Forelimb muscle (tissue), 1 donor: Measurements from ENCODE around the gene LRCH3. TPM values are rescaled to one million over a fixed set of nuclear protein-coding genes. Genes with fewer than 3 reads are reported as not detected.

Experiments
- DNase-seq: peaks from one replicate; pipeline ENCODE4 v3.0.0-alpha.2; 2013; ENCODE audit warnings: low read depth
- polyA plus RNA-seq: library from polyadenylated mRNA; unstranded; fragments of 120-200 nt; gene quantifications from one replicate; pipeline ENCODE4 v1.2.1, GENCODE V29; 2013; ENCODE audit not compliant: insufficient read length

LRCH3 gene
- polyA plus RNA-seq, 1 donor, result 28.4 TPM

- no peak for DNase-seq
Measured at GRCh38 chr3:197791892-197792647, 1.0 kb downstream of the LRCH3 start.

- no peak for DNase-seq
Measured at GRCh38 chr3:197793247-197793646, 2.2 kb downstream of the LRCH3 start.

- DNase-seq, result no peak
Measured at GRCh38 chr3:197794115-197794514, 3.1 kb downstream of the LRCH3 start.

- DNase-seq, result no peak
Measured at GRCh38 chr3:197795200-197795599, 4.1 kb downstream of the LRCH3 start.

DNA sequence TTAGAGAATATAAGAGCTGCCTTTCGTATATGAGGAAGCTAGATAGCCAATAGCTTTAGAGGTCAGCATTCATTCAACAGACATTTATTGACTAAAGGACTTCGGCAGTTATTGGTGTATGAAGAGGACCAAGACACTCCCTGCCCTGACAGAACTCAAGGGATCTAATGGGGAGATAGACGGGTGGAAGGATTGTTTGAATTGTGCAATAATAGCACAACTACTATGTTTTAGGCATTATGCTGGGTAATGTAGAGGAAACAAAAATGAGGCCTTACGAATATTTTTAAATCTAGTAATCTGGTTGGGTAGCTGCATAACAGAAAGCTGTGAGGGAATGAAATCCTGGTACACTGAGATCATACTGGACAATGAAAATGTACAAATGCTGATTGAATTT is 5.0 kb downstream of the LRCH3 start:
- no peak for DNase-seq

GRCh38 chr3:197798863-197799262 is 7.8 kb downstream of the LRCH3 start:
- DNase-seq, result no peak

- DNase-seq, result no peak
Measured at GRCh38 chr3:197800379-197800778, 9.3 kb downstream of the LRCH3 start.

- no peak for DNase-seq
Measured at GRCh38 chr3:197801891-197802778, 11.1 kb downstream of the LRCH3 start.

DNA sequence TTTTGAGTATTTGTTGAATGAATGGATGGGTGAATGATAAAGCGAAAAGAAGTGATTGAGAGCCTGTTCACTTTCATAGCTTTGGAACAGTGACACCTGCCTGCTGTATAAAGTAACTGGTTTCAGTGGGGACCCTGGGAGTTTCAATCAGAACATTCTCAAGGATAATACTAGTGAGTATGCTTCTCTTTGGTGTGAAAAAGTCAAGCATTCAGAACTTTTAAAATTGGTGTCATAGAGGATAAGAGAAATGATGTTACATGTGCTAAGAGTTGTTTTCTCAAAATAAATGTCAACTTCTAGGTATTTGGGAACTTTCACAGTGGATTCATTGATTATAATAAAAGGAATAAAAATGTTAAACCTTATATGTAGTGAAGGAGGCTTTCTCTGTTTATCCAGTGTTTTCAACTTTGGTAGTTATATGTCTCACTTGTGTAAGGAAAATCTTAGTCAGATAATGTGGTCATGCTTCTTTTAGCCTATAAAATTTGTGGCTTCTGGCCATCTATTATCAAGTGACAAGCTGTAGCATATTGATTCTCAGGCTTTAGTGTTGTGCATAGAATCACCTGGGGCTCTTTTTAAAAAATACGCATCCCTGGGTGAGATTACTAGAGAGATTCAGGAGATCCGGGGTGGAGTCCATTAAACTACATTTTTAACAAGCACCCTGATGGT is 11.9 kb downstream of the LRCH3 start:
- DNase-seq, result no peak

GRCh38 chr3:197804511-197804910 is 13.5 kb downstream of the LRCH3 start:
- DNase-seq, result no peak

DNA sequence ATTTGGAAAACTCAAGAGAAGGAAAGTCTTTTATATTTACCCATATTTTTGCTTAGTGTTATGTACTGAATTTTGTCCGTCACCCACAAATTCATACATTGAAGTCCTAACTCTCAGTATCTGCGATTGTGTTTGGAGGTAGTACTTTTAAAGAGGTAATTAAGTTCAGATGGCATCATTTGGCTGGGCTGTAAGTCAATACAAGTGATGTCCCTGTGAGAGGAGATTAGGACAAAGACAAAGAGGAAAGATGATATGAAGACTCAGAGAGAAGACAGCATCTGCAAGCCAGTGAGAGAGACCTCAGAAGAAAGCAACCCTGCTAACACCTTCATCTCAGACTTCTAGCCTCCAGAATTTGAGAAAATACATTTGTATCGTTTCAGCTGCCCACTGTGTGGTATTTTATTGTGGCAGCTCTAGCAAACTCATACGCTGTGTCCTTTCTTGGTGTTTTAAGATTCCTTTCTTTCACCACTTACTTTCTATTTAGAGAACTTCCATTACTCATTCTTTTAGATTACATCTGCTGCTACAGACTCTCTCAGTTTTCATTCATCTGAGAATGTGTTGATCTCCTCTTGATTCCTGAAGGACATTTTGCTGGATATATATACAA is 17.0 kb downstream of the LRCH3 start:
- DNase-seq, result no peak

DNA sequence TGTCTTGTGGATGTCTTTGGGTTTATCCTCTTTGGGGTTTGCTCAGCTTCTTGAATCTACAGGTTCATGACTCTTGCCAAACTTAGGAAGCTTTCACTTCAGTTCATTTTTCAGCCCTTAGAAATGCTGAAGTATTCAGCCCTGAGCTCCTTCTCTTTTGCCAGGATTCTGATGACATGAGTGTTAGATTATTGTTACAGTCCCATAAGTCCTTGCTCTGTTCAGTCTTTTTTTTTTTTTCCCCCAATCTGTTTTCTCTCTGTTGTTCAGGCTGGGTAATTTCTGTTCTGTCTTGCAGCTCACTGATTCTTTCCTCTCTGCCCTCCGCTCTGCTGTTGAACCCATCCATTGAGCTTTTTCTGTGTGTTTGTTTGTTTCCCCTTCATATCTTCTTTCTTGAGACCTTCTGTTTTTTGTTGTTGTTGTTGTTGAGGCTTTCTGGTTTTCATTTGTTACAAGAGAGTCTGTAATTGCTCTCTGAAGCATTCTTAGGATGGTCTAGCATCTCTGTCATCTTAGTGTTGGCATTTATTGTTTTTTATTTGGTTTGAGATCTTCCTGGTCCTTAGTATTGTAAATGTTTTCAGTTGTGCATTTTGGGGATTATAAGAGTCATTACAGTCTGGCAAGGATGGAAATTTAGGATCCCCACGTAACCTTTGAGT is 18.4 kb downstream of the LRCH3 start:
- DNase-seq, result no peak

DNA sequence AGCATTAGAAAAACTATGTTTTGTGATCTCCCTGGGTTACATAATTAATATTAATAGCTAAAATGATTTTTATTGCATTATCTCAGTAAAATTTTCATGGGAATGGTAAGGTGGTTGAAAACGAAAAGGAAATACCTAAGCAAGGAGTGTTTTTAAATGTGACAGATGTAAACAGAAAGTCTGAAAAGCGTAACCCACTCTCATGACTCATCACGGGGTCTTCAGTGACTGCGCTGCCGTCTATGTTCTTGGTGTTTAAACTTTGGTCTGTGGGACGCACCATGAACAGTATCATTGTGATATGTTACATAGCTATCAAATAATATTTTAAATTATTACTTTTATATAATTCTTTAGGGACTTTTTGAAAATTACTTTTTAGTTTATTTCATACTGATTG is 19.8 kb downstream of the LRCH3 start:
- no peak for DNase-seq

- DNase-seq, result no peak
Measured at GRCh38 chr3:197811343-197811742, 20.3 kb downstream of the LRCH3 start.

DNA sequence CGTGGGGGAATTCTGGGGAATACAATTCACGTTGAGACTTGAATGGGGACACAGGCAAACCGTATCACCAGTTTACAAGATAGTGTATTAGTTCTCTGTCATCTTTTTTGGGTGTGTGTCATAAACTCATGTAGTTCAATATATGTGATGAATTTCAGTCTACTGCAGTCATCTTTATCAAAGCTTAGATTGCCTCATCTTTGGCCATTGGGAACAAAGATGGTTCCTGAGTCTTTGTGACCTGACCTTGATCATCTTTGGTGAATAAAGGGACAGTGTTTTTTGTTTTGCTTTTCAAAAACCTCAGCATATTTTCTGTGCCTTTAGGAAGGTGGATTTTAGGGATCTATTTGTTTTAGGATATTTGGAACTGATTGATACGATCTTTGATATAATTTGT is 23.3 kb downstream of the LRCH3 start:
- no peak for DNase-seq

- no peak for DNase-seq
Measured at GRCh38 chr3:197820550-197821335, 29.7 kb downstream of the LRCH3 start.

DNA sequence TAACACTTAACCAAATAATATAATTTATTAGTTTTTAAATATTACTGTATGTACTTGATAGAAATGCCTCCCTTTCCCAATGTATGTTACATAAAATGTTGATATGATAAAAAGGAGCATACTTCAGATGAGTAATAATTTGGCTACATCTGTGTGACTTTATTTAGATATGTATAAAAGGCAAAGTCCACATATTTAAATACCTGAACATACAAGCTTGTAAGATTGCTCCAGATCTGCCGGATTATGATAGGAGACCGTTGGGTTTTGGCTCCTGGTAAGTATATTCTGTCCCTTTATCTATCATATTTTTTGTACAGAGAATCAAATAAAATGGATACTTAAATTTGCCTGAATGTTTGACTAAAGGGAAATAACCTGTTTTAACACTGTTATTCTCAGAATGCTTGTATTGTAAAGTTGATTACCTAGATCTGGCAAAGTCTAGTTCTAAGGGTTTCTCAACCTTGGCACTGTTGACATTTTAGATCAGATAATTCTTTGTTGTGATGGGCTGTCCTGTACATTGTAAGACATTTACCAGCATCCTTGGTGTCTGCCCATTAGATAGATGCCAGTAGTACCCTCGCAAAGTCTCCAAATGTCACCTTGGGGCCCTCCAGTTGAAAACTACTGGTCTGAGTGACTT is 38.5 kb downstream of the LRCH3 start:
- no peak for DNase-seq

DNA sequence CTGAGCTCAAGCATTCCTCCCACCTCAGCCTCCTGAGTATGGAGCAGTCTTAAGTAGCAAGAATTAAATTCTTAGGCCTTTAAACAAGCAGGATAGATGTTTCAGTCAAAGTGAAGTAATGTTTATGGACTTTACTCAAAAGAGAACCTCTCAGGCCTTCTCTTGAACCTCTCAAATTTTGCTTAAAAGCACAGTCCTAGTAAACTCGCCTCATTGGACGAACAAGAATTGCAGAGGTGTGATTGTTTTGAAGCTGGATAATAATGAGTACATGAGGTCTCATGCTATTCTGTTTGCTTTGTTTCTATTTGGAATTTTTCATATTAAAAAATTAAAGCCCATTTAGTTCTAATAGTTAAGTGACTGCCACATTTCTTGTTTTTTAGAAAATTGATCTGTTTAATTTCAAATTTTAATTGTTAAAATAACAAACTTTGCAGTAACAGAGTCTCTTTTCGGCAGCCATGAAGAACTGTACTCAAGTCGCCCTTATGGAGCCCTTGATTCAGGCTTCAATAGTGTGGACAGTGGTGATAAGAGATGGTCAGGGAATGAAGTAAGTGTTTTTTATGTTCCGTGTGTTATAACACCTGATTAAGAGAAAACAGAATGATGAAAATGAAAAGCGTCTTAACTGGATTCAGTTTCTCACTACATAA is 39.4 kb downstream of the LRCH3 start:
- no peak for DNase-seq

- DNase-seq, result no peak
Measured at GRCh38 chr3:197830967-197831313, 39.9 kb downstream of the LRCH3 start.
